ENCODE data around the gene PLXNA3. TPM values are rescaled to one million over a fixed set of nuclear protein-coding genes. Genes with fewer than 3 reads are reported as not detected.

The PLXNA3 gene
- polyA plus RNA-seq, 1 donor: 60.5 TPM

DNA sequence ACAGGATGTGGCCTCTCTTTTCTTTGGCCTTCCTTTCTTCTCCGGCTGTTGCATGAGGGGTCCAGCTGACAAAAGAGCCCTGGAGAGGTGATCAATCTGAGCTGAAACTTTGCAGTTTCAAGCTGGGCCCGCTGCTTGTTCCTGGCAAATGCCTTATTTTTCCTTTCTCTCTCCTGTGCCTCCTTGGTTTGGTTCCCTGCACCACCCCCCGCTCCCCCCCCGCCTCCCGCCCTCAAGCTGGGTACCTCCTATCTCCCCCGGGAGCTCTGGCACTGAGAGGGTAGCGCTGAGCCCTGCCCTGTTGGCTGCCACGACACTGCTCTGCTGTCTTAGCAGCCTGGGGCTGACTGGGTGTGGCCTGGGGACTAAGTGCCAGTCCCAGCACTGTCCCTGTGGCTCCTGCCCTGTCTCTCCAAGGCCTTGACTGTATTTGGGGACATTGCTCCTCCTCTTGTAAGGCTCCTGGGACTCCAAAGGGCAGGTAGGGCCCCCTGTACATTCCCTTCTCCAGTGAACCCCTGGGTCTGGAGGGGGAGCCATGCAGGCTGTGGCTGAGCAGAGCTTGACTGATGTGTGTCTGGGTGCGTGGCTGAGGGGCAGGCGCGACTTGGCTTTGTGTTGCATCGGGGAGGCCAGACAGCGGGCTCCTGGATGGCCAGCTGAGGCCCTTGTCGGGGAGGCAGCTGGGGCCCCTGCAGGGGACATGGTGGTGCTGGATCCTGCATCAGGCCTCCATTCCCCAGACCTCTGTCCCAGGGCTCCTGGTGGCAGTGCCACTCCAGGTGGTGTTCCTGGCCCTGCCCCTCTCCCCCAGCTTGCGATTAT, 1.1 kb downstream of the PLXNA3 start:
- DNase-seq: no peak

DNA sequence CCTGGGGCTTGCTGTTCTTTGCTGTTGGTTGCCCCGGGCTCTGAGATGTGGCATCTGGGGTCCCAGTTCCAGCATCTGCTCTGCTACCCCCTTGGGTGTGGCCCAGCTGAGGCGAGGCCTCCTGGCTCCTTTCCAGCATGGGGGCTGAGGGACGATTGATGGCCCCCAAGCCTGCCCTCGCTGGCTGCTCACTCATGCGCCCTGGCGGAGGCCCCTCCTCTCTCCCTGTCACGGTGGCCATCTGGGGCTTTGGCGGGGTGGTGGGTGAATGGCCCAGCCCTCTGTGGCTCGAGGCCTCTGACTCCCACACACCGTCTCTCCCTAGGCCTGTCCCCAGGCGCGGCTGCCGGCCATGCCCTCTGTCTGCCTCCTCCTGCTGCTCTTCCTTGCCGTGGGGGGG, 1.8 kb downstream of the PLXNA3 start:
- DNase-seq: no peak

DNA sequence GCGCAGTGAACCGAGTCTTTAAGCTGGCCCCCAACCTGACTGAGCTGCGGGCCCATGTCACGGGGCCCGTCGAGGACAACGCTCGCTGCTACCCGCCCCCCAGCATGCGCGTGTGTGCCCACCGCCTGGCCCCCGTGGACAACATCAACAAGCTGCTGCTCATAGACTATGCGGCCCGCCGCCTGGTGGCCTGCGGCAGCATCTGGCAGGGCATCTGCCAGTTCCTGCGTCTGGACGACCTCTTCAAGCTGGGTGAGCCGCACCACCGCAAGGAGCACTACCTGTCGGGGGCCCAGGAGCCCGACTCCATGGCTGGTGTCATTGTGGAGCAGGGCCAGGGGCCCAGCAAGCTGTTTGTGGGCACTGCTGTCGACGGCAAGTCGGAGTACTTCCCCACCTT, 2.2 kb downstream of the PLXNA3 start:
- no peak for DNase-seq

DNA sequence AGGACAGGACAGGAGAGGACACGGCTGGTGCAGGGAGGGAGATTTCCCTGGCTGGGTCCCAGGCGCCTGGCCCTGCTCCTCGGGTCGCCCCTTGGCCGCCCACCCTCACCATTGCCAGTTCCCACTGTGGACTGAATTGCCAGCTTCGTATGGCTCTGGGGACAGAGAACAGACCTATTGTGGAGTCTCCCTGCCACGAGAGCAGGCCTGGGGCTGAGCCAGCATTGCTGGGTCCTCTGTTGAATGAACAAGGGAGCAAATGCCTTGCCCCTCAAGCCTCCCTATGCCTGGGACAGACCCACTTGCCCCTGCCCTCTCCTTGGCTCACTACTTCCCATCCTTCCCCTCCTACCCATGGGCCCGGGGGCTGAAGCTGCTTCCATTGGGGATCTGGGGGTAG, 4.3 kb downstream of the PLXNA3 start:
- no peak for DNase-seq

DNA sequence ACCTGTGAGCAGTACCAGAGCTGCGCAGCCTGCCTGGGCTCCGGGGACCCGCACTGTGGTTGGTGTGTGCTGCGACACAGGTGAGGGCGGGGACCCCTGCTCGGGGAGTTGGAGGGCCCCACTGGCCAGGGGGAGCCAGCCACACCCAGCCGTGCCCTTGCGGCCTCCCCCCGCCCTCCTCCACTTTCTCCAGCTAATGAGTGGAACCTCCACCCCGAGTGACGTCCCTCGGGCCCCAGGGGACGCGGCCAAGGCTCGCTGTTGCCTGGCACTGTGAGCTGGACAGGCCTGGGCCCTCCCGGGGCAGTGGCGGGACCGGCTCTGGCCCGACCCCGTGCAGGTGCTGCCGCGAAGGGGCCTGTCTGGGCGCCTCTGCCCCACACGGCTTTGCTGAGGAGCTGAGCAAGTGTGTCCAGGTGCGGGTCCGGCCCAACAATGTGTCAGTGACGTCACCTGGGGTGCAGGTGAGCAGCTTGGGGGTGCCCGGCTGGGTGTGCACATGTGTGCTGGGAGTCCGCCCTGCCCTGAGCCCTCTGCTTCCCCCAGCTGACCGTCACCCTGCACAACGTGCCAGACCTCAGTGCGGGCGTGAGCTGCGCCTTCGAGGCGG, 5.6 kb downstream of the PLXNA3 start:
- no peak for DNase-seq

DNA sequence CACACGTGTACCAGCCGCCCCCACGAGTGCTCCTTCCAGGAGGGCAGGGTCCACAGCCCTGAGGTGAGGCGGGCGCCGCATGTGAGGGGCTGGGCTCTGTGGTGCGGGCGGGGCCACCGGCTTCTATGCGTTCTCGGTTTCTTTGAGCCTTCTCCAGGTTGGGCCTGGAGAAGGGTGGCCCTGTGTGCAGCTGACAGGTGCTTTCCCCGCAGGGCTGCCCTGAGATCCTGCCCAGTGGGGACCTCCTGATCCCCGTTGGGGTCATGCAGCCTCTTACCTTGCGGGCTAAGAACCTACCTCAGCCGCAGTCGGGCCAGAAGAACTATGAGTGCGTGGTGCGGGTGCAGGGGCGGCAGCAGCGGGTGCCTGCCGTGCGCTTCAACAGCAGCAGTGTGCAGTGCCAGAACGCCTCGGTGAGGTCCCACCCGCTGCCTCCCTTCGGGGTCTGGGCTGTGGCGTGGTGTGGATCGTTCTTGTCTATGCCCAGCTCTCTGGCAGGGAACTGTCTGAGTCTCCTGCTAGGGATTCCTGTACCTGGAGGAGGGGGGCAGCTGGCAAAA, 6.8 kb downstream of the PLXNA3 start:
- no peak for DNase-seq

DNA sequence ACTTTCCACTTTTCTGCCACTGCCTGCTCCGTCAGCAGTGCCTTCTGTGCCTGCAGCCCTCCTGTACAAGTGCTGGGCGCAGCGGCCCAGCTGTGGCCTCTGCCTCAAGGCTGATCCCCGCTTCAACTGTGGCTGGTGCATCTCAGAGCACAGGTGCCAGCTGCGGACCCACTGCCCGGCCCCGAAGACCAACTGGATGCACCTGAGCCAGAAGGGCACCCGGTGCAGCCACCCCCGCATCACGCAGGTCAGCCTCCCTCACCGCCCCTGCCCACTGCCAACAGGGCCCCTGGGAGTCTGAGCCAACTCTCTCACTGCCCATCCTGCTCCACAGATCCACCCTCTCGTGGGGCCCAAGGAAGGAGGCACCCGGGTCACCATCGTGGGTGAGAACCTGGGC, 7.5 kb downstream of the PLXNA3 start:
- DNase-seq: no peak

DNA sequence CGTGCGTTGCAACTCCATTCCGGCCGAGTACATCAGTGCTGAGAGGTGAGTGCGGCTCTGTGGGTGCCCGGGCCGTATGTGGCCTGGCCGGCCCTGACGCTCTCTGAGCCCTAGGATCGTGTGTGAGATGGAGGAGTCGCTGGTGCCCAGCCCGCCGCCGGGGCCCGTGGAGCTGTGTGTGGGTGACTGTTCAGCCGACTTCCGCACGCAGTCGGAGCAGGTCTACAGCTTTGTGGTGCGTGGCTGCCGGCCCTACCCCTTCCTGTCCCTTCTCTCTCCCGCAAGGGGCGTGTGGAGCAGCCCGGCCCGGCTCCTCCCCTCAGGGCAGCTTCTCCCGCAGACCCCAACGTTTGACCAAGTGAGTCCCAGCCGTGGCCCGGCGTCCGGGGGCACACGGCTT, 8.0 kb downstream of the PLXNA3 start:
- no peak for DNase-seq

DNA sequence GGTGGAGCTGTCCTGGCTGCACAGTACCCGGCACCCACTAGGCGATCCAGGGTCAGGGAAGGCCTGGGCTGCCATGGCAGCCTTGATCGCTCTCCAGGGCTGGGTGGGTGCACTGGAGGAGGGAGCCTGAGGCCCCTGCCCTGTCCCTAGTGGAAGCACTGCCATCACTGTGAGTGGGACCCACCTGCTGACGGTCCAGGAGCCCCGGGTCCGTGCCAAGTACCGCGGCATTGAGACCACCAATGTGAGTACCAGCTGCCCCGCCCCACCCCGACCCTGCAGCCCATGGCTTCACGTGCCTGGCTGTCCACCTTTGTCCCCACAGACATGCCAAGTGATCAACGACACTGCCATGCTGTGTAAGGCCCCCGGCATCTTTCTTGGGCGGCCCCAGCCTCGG, 8.8 kb downstream of the PLXNA3 start:
- no peak for DNase-seq

DNA sequence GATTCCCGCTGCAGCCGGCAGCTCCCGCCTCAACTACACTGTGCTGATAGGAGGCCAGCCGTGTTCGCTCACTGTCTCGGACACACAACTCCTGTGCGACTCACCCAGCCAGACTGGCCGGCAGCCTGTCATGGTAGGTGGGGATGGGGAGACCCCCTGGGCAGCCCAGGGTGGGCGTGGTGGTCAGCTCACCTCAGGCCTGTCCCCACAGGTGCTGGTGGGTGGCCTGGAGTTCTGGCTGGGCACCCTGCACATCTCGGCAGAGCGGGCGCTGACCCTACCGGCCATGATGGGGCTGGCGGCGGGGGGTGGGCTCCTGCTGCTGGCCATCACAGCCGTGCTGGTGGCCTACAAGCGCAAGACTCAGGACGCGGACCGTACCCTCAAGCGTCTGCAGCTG, 9.5 kb downstream of the PLXNA3 start:
- DNase-seq: no peak

DNA sequence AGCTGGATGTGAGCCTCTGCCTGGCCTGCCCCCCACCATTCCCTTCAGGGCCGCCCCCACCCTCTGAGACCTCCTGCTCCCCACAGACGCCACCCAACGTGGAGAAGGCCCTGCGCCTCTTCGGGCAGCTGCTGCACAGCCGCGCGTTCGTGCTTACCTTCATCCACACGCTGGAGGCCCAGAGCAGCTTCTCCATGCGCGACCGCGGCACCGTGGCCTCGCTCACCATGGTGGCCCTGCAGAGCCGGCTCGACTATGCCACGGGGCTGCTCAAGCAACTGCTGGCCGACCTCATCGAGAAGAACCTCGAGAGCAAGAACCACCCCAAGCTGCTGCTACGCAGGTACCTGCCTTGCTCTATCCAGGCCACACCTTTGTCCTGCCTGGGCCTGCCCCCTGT, 10.1 kb downstream of the PLXNA3 start:
- DNase-seq: no peak

DNA sequence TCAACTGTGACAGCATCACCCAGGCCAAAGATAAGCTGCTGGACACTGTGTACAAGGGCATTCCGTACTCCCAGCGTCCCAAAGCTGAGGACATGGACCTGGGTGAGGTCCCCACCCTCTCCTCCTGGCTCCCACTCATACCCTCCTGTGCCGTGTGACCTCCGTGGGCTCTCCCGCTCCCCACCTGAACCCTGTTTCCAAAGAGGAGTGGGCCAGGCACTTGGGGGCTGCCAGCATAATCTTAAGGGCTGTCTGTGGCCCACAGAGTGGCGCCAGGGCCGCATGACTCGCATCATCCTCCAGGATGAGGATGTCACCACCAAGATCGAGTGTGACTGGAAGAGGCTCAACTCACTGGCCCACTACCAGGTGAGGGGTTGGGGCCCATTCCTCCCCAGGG, 11.0 kb downstream of the PLXNA3 start:
- no peak for DNase-seq

DNA sequence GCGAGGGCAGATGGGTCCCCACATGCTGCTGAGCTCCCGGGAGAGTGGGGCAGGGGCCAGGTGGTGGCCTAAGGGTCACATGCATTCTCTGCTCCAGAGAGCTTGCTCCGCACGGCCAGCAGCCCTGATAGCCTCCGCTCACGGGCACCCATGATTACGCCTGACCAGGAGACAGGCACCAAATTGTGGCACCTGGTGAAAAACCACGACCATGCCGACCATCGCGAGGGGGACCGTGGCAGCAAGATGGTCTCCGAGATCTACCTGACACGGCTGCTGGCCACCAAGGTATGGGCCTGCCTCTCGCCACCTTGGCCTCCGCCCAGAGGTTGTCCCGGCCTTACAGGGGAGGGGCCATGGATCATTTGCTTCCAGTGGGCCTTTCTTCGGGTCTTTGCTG, 11.8 kb downstream of the PLXNA3 start:
- no peak for DNase-seq

DNA sequence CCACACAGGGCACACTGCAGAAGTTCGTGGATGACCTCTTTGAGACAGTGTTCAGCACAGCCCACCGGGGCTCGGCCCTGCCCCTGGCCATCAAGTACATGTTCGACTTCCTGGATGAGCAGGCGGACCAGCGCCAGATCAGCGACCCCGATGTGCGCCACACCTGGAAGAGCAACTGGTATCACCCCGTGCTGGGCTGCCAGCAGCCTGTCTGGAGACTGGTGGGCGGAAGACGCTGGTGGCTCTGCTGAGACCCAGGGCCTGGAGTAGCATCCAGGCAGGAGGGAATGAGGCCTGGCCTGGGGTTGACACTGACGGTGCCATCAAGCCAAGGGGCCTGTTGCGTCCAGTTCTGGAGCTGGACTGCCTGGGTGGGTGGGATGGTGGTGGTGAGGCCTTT, 12.4 kb downstream of the PLXNA3 start:
- DNase-seq: no peak

DNA sequence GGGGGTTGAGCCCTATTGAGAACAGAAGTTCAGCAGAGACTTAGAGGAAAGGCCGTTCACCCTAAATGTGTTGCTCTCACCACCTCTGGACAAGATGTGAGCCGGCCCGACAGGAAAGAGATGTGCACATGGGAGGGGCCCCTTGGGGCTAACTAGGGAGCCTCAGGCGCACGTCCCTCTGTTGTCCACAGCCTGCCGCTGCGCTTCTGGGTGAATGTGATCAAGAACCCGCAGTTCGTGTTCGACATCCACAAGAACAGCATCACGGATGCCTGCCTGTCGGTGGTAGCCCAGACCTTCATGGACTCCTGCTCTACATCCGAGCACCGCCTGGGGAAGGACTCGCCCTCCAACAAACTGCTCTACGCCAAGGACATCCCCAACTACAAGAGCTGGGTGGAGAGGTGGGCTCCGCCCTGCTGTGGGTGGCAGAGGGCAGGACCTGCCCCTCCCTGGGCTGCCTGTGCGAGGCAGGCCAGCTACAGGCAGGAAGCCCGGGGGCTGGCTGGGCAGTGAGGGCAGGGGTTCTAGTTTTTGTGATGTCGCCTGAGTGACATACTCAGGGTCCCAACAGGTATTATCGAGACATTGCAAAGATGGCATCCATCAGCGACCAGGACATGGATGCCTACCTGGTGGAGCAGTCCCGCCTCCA, 13.0 kb downstream of the PLXNA3 start:
- DNase-seq: no peak

DNA sequence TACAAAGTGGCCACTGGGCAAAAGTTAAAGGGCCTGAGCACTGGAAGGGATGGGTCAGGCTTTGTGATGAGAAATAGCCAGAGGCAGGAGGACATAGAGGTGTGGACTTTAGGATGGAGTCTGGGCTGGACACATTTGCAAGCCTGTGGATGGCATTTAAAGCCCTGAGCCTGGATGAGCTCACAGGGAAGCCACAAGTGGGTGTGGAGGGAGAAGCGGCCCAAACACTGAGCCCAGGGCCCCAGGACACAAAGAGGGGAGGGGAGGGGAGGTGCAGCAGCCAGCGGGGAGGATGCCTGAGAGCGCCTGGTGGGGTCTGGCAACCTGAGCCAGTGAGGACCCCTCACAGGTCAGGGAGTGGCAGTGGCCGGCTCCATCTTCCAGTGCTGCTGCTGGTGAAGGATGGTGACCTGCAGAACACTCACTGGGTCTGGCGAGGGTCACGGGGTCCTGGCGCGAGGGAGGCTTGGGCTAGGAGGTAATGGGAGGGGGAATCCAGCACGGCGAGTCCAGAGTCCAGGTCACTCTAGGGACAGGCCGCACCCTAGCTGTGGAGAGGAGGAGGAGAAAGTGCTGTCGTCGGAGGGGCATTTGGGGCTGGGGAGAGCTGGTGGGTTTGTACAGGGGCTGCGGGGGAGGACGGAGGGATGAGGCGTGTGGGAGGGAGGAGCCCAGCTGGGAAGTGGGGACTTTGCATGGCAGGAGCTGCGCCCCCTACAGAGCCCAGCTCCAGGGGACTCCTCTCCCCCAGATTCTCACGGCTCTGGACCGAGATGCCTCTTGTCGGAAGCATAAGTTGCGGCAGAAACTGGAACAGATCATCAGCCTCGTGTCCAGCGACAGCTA, 14.0 kb downstream of the PLXNA3 start:
- DNase-seq: no peak

DNA sequence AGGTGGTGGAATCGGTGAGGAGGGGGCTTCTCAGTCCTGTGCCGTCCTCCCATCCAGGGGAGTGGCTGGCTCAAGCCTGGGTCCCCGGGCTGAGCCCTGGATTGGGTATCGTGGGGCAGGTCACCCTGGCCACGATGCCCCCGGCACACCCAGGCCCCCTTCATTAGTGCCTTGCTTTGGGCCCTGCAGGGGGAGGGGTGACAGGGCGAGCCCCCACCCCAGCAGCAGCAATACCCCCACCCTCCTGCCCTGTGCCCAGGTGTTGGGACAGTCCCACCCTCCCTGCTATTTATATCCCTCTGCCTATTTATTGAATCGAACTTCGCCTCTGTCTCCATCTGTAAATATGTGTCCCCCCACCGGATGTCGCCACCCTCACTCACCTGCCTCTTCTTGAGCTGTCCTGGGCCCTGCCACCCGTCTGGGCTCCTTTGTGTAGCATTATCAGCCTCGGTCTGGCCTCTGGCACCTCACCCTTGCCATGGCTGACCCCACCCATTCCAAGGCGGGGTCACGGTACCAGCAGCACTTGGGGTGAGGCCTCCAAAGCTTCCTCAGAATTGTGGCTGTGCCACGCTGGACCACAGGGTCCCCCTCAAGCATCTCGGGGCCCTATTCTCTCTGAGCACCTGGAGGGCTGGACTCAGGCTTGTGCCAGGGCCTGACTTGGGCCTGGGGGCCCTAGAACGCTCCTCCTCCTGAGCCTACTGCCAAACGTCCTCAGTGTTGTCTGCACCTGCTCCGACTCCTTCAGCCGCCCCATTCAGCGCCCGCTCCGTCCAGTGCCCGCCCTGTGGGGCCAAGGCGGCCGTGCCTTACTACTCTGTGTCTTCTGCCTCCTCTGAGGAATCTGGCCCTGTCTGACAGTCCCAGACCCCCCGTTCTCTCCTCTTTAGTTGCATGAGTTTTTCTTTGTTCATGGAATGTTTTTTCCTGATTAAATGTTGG, 14.9 kb downstream of the PLXNA3 start:
- DNase-seq: no peak

DNA sequence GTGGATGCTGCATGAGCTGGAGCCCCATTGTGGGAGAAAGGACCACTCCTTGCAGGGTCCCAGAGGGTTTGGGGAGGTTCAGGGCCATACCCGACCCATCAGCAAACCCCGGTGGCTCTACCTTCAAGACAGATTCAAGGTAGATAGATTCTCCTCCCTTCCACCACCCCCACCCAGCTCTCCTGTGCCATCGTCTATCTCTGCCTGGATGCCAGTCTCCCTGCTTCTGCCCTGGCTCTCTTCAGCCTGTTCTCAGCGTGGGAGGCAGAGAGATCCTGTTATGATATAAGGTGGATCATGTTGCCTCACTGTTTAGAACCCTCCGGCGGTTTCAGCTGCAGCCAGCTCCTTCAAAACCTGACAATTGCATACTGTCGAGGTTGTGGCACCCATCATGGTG, 15.6 kb downstream of the PLXNA3 start:
- DNase-seq: no peak

DNA sequence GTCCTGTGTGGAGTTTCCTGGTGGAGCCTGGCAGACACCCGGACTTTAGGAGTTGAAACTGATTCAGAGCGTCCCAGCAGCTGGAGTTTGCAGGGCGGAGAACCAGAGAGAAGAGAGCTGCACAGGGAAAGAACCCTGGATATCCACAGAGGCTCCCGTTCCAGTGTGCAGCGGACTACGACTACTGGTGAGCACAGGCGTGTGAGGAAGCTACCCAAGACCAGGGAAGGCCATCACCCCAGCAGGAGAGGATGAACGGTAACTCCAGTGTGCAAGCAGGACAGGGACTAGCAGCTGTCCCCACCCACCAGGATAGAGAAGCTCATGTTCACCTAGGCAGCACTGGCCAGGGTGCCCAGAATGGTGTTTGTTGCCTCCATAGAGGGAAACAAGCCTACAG, 18.7 kb downstream of the PLXNA3 start:
- DNase-seq: no peak

DNA sequence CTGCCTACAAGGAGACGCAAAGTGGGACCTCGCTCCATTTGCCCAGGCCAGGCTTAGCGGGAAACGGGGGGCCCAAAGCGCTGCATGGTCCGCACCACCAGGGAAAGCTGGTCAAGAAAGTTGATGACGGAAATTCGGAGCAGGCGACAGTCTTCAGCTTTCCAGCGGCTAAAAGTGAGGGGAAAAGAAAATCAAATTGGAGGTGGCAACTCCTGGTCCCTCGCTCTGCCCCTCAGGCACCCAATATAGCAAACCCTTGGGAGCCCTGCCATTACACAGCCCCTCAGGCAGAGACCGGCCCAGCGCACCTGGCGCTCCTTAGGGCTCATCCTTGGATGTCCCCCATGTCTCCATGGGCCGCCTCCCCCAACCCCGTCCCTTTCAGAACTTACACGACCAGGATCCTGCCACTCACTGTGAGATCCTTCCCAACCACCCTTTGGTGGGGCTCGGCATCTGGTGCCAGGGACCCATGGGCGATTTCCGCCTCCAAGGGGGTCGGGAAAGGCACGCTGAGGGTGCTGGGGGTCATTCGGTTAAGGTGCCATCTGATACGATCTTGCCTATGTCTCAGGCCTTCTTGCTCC, 19.9 kb downstream of the PLXNA3 start:
- no peak for DNase-seq

Data from left kidney (tissue), 2 donors.